NCI-H446 (cell line): Measurements from ENCODE around the gene HSPB6.

Source experiments
- DNase-seq, 2 experiments: peaks; one replicate each; lab custom pipeline; 2025; lab: John Stamatoyannopoulos, UW

The HSPB6 gene

DNA sequence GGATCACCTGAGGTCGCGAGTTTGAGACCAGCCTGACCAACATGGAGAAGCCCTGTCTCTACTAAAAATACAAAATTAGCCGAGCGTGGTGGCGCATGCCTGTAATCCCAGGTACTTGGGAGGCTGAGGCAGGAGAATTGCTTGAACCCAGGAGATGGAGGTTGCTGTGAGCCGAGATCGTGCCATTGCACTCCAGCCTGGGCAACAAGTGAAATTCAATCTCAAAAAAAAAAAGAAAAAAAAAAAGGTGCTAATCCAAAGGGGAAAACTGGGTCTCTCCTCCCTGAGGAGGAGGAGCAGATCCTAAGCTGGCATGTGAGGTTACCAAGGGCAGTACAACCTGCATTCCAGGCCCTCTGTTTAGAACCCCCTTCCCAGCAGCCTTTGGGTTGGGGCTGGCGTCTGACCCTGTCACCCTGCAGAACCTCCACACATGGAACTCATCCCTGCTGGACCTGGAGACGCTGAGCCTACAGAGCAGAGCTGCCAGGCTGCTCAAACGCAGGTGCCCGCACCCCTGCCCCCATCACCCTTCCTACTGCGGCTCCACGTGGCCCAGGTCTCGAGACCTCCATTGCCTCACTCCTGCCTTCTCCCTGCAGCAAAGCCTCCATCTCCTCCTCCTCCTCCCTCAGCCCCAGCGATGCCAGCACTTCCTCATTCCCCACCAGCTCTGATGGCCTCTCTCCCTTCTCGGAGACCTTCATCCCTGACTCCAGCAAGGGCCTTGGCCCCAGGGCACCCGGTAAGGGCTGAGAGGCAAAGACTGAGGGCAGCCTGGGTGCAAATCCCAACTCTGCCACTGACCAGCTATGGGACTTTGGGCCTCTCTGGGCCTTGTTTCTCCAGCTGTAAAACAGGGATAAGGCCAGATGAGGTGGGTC, 7.8 kb upstream of the HSPB6 start:
- no peak for DNase-seq

DNA sequence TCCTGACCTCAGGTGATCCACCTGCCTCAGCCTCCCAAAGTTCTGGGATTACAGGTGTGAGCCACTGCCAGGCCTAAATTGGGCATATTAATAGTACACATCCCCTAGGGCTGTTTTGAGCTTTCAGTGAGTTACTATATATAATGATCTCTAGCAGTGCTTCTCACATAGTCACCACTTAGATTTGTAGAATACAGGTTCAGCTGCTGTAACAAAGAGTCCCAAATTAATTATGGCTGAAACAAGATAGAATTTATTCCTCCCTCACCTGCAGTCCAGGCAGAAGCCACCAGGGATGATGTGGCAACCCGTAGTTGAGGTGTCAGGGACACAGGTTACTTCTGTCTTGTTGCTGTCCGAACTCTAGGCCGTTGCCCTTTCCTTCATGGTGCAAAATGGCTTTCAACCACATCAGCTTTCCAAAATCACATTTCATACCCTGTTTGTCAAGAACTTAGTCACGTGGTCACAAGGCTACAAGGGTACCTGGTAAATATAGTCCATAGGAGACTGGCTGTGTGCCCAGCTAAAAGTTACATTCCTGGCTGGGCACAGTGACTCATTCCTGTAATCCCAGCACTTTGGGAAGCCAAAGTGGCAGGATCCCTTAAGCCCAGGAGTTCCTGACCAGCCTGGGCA, 4.0 kb upstream of the HSPB6 start:
- DNase-seq, result no peak

DNA sequence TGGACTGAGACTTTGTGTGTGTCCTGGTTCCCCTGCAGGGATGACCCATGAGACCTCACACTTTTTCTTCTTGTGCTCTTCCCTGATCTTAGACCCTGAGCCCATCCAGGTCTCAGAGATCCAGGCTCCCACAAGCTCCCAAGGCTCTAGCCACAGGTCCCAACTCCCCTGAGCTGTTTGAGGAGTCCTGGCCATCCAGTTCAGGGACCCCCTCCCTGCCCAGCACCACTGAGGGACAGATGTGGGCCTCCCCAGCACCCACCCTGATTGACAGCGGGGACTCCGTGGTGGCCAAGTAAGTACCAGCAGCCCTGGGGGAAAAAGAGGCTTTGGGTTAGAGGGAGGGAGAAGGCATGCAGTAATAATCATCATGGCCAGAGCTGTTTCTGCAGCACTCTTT, 2.9 kb upstream of the HSPB6 start:
- DNase-seq, result no peak

GRCh38 chr19:35757749-35758608, 1.1 kb upstream of the HSPB6 start, which contains the start of gene PROSER3:
Gene PROSER3 (plus strand): TSS chr19:35758176. CDS start chr19:35758216, 40 bp downstream.
- peak; percentile 98 to 99 for DNase-seq

GRCh38 chr19:35757231-35757748, 461 bp upstream of the HSPB6 start:
- DNase-seq, result peak; percentile 77 to 95

DNA sequence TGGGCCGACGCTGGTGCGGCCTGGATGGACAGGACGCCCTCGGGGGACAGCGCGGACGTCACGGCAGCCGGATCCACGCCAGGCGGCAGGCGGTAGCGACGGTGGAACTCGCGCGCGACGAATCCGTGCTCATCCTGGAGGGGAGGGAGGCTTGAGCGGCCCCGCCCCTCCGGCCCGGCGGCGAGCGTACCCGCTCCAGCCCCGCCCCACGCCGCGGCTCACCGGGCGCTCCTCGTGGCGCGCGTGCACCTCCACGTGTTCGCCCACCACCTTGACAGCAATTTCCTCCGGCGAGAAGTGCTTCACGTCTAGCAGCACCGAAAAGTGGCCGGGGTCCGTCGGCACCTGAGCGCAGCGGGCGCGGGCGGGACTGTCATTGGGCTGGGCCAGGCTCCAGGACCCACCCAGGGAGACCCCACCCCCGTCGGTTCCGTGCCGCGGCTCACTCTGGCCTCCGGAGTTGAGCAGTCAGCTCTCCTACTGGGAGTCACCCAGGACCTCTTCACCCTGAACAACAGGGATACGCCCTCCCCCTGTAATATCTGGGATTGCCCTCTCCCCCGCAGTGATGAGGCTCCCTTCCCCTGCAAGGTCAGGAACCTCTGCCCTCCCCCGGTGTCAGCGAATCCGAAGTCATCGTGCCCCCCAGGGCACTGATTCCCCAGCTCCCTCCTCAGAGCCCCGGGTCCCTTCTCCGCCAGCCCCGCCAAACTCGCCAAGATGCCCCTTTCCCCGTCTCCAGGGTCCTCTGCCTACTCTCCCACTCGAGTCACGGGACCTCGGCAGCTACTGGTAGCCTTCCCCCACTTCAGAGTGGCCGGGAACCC, 1.1 kb downstream of the HSPB6 start:
- DNase-seq, result no peak

- no peak for DNase-seq
These were observed 1.7 kb downstream of the HSPB6 start for GRCh38 chr19:35755131-35755549.

- no peak for DNase-seq
These were observed 2.3 kb downstream of the HSPB6 start for GRCh38 chr19:35754370-35755130.

DNA sequence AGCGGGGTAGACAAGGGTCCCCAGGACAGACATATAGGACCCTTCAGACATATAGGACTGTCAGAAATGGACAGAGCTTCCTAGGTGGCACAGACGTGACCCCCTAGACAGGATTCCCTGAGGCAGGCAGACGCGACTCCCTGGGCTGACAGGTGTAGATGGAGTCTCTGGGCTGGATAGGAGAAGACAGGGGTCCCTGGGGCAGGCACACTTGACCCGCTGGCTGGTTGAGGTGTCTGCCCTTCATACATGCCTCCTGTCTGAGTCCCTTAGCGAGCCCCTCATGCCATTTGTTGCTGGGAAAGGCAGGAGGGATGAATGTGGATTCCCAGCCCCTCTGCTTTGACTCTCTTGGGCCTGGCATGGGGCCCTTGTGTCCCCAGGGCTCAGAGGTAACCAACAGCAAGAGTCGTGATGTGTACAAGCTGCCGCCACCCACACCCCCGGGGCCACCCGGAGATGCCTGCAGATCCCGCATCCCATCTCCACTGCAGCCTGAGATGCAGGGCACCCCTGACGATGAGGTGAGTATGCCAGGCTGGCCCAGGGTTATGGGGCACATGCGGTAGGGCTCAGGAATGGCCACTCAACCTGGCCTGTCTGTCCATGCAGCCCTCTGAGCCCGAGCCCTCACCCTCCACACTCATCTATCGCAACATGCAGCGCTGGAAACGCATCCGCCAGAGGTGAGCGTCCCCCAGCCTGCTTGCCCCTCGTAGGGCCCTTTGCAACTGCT, 3.0 kb downstream of the HSPB6 start:
- no peak for DNase-seq

- DNase-seq, result no peak
These were observed 4.0 kb downstream of the HSPB6 start for GRCh38 chr19:35752746-35753350.

- no peak for DNase-seq
These were observed 4.7 kb downstream of the HSPB6 start for GRCh38 chr19:35751839-35752745.

DNA sequence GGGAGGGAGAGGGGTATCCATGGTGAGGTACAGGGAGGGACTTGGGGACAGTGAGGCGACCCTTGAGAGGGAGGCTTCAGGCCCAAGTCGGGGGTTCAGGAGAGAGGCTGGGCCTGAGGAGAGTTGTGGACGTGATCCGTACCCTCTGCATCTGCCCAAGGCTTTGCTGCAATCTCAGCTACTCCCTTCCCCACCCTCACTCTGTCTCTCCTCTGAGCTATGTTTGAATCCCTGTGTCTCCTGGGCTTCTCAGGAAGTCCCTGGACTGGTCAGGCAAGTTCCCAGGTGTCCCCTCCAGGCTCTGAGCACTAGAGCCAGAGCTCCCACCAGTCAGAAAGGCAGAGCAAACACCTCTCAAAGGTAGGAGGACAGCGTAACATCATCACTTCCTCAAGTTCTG, 6.7 kb downstream of the HSPB6 start:
- no peak for DNase-seq

DNA sequence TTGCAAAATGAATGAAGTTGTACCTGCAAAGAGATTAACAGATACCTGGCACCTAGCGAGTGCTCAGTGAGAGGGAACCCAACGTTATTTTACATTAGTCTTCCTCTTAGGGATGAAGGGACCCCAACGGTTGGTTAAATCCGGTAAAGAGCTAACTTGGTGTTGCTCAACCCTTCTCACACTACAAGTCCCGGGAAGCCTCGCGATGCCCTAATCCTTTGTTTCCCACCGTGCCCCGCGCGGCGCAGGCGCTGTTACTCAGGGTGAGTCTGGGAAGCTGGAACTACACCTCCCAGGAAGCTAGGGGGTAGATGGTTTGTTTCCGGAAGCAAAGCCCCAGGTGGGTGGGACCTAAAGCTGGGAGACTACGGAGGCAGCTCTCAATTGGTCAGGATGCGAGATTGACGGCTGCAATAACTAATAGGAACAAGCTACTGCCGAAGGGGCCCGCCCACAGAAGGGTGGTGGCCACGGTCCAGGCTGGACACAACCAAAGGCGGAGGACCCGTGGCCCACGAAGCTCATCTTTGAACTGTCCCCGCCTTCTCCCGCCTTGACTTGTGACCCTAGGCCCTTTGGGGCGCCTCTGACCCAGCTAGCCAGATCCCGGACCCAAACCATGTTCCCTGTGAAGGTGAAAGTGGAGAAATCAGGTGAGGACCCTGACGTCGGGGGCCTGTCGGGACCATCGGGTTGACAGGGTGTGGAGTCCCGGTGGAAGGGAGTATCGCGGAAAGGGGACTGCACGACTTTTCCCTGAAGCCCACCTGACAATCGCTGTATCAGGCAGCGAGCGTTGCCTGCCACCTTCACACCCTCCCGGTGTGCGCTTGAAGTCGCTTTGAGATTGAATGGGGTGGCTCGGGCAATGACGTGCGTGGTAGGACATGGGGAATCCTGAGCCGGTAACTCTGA, 8.5 kb downstream of the HSPB6 start, which contains the start of gene LIN37:
LIN37 (plus strand) TSS at position 471 of the 915 bp plus-strand sequence; CDS start at position 620, 149 bp downstream.
- peak; percentile 99 to 100 for DNase-seq

DNA sequence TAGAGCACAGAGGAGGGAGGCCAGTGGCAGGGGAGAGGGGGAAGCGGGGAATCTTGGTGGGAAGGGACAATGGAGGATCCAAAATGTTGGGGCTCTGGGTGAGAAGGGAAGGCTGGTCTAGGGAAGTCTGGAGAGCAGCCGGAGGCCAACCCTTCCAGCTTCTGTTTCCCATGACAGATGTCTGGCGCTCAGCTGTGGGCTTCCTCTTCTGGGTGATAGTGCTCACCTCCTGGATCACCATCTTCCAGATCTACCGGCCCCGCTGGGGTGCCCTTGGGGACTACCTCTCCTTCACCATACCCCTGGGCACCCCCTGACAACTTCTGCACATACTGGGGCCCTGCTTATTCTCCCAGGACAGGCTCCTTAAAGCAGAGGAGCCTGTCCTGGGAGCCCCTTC, 10.3 kb downstream of the HSPB6 start:
- no peak for DNase-seq

- no peak for DNase-seq
These were observed 10.8 kb downstream of the HSPB6 start for GRCh38 chr19:35746087-35746462.

- DNase-seq, result peak; percentile 99 to 100
These were observed 11.3 kb downstream of the HSPB6 start, which contains the start of the genes PSENEN and U2AF1L4 for GRCh38 chr19:35745328-35746086. Gene PSENEN (plus strand): TSS chr19:35745651. CDS start chr19:35745931, 280 bp downstream. Gene U2AF1L4 (minus strand): TSS chr19:35745418. CDS start chr19:35745391, 27 bp downstream.
